HG03159 (cell line): ENCODE results near the gene MIA3.
A peak's percentile ranks its signal among the peaks of the same experiment; 100 is the strongest.

Source experiments
- ATAC-seq: cut with Tn5 transposase; IDR thresholded peaks from one replicate; pipeline ENCODE4 v1.9.1; 2021; ENCODE audit warnings: mild to moderate bottlenecking, moderate library complexity; ENCODE audit not compliant: unreplicated experiment

The MIA3 gene

DNA sequence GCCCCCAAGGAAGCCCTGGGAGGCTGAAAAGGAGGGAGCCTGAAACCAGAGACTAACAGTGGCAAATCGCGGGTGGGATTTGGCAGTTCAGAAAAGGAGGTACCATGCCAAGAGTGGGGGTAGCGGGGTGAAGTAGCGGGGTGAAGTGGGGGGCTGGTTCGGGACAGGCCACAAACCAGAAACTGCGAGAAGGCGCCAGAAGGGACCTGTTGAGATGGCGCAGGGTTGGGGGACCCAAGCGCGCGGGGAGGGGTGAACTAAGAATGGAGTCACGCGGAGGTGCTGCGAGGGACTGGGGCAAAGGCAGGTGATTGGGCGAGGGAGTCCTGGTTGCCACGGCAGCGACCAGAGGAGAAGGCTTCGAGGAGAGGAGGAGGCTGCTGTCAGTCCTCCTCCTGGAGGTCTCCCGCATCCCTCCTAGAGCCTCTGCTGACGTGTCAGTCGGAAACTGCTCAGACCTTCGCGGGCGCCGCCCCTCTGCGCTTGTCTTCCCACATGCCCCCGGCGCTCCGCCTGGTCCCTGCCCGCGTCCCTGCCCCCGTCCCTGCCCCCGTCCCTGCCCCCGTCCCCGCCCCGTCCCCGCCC is 438 bp upstream of the MIA3 start:
- ATAC-seq, result peak; percentile 88

DNA sequence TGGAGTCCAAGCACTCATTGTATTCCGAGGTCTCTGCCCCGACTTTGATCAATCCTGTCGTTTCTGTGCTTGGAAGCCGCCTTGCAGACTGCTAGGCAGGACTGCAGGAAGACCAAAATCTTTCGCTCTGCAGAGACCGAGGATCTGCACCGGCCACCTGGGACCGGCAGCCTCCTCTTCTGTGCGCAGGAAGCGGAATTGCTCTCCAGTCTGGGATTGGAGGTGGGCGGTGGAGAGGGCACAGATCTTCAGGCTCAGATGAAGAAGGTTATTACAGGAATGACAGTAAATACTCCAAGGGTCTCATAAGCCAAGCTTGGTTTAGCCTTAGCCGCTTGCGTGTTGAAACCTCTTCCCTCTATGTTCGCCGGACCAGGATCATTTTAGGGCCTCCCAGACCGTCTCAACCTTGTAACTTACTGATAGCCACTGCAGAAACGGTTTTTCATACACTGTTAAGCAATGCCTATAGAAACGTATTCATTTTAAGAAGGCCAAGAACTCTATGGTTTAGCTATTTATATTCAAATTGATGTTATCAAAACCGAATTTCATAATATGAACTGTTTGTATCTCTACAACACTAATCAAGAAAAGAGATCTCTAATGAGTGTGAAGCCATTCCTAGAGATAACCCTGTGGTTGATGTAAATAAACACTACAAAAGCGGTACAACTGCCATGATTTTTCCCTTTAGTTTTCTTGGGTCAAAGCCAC is 1.1 kb downstream of the MIA3 start:
- no peak for ATAC-seq

DNA sequence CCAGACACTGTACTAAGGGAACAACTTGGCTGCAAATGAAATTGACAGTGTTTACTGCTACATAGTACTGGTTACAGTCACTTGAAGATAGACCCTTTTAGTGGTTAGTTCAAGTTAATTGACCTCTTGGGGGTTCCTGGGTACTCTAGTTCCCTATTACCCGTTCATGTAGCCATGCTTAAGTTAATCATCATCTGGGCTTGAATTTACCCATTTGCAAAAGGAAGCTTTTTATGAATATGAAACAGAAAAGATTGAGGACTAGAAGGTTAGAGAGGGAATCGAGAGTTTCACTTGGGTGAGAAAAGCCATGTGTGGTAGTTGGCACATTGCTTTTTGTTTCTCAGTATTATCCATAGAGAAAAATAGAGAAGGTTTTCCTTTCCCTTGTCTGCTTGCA is 2.7 kb downstream of the MIA3 start:
- peak; percentile 32 for ATAC-seq

DNA sequence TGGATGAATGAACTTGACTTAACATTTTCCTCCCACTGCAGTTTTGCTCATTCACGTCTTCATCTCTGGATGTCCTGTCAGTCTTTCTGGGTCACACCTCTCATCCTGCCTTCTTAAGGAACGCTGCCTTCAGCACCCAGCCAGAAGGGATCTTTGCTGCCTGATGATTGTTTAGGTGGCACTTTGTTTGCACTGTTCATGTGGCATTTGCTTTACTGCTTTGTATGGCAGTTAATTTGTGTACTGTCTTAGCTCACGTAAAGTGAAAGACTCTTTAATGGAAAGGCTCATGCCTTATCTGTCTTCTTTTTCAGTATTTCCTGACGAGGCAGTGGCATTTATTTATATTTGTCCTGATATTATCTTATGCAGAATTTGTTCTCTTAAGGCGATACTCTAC is 4.9 kb downstream of the MIA3 start:
- ATAC-seq, result no peak

DNA sequence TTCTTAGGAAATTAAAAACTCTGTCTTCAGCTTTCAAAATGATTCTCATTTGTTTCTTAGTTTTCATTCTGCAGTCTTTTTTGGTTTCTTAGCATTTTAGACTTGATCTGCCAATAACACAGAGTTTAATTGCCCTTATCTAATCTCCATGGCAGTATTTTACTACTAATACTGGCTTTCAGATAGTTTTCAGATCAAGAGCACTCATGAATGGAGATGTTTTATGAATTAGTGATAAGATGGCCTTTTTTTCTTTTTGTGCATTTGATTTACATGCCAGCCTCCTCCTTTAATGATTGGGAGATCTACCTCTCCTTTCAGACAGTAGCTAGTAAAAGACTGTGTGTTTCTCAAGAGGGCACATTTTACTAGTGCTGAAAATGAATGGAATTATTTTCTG is 5.6 kb downstream of the MIA3 start:
- ATAC-seq, result no peak

DNA sequence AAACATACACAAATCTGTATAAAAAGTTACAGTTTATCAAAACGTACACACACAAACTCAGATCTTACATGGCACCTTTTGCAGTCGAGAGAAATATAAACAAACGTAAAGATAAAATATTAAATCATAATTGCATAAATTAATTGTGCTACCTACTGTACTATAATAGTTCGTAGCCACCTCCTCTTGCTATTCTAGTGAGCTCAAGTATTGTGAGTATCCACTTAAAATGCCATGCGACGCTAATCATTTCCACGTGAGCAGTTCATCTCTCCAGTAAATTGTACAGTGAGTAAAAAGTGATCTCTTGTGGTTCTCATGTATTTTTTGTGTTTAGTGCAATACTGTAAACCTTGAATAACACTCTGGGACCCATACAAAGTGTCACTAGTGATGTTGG is 6.3 kb downstream of the MIA3 start:
- no peak for ATAC-seq

DNA sequence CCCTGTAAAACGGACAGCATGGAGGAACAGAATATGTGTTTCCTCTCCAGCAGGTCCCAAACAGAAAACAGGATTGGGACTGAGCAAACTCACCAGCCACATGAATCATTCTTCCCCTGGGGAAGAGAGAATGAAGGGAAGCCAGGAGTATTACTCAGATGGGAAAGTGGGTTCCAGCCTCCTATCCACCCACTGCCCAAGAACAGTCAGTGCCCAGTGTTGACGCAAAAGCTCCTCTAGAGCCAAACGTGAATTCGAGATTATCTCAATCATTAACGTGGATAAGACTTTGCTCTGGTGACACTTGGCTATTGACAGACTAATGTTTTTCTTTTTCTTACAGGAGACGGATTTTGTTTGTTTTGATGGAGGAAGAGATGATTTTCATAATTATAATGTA is 9.3 kb downstream of the MIA3 start:
- ATAC-seq, result no peak

DNA sequence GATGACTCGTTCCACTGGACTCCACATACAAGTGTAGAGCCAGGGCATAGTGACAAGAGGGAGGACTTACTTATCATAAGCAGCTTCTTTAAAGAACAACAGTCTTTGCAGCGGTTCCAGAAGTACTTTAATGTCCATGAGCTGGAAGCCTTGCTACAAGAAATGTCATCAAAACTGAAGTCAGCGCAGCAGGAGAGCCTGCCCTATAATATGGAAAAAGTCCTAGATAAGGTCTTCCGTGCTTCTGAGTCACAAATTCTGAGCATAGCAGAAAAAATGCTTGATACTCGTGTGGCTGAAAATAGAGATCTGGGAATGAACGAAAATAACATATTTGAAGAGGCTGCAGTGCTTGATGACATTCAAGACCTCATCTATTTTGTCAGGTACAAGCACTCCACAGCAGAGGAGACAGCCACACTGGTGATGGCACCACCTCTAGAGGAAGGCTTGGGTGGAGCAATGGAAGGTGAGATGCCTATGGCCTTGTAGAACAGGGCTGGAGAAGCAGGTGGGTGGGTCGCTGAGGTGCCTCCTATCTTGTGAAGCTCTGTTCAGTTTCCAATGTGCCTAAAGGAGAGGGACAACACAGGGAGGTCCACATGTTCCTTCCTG is 12.1 kb downstream of the MIA3 start:
- no peak for ATAC-seq

DNA sequence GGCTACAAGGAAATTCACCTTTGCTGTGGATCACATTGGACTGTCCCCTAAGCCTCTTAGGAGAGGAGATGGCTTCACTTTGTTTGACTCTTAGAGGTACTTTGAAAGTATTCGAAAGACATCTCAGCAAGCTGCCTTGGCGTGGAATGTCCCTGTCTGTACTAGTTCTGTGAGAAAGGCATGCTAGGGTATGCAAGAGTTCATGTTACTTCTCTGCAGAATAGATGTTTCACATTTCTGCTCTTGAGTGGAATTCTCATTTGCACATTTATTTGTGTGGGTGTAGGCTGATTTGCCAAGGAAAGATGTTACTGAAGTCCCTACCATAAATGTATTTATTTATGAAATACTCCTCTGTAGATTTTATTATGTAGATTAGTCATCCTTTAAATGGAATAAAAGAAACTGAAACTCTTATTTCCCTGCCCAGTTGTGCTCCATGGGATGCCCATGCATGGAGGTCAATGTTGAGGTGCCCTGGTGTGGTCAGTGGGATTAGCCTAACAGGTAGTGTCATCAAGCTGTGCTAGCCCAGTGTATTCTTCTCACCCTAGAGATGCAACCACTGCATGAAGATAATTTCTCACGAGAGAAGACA is 13.8 kb downstream of the MIA3 start:
- ATAC-seq, result no peak

DNA sequence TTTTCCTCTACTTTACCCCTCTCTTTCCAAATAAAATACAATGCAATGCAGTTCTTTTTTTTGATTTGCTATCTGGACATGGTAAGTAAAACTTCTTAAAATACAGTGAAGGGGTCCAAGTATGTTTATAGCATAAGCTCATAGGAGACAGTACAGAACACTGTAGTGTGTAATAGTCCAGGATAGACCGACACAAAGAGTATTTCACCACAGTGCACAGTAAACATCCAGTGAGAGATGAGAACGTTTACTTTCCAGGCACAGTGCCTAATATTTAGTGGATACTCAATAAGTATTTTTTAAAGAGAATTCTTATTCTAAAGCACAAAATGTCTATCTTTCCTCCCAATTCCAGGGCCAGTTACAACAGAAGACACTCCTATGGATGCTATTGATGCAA is 14.9 kb downstream of the MIA3 start:
- ATAC-seq, result no peak

DNA sequence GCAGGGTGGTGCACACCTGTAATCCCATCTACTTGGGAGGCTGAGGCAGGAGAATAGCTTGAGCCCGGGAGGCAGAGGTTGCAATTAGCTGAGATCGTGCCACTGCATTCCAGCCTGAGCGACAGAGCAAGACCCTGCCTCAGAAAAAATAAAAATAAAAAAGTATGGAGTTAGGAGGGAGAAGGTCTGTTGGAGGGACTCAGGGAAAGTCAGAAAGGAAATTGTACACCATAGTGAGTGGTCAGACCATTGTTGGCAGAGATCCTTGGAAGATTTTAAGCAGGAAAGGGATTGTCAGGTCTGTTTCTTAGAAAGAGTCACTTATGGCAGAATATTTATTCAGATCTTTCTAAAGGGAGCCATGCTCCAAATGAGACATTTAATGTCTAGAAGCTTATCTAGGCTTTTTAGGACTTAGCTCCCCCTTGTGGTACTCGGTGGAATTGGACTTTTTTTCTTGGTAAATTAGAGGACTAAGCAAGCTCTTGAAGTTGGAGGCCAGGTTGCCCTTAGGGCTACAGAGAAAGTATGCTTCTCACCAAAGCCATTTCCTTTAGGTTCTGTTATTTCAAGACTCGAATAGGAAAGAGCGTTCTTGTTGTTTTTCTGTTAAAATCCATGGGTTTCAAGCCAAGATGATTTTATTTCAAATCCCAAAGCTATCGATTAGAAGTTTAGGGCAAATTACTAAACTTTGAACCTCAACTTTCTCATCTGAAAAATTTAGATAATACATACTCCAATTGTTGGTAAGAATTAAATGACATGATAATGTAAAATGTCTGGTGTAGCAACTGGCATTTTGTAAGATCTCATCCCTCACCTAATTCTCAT is 16.5 kb downstream of the MIA3 start:
- peak; percentile 83 for ATAC-seq

DNA sequence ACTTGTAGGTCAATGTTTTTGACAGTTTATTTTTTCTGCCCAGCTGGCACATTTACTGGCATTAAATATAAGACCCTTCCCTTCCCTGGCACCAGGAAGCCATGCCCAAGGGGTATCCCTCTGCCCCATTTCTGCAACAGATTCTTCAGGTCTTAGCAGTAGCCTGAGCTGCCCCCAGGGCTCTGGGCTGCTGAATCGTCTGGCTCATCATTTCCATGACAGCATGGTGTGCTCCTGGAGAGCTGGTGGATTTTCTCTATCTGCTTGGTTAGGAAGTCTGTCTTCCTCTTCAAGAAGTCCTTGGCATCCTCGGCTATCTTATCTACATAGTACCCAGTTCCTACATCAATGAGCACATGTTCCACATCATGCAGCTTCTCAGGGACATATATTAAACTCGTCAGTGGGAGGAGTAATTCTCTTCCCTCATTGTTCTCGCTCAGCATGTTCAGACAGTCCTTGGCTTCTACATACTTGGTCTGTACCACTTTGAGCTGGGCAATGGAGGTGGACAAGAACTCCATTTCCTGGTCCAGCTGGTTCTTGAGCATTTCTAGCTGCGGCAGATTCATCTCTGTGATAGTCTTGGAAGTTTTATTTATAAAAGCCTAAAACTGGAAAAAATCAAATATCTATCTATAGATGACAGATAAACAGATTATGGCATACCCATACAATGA is 23.5 kb downstream of the MIA3 start:
- no peak for ATAC-seq

DNA sequence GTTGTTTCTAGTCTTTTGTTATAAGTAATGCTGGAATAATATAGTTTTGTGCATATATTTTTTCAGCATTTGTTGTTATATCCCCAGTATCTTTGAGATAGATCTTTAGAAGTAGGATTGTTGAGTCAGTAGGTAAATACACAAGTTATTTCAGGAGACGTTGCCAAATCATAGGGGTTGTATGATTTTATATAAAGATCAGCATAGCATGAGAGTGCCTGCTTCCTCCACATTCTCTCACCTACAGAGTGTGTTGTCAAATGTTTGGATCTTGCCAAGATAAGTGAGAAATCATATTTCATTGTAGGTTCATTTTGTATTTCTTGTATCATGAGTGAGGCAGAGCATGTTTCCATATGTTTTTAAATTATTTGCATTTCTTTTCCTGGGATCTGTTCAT is 24.6 kb downstream of the MIA3 start:
- no peak for ATAC-seq

DNA sequence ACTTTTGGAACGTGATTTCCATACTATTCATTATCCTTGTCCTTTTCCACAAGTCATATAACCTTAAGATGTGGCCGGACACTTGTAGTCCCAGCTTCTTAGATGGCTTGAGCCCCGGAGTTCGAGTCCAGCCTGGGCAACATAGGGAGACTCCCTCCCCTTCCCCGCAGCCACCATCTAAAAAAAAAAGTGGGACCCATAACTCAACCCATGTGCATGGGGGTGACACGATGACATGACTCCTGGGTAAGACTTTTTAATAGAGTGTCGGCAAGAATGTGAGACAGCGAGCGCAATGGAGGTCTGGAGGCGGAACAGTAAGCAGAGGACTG is 25.7 kb downstream of the MIA3 start:
- no peak for ATAC-seq

DNA sequence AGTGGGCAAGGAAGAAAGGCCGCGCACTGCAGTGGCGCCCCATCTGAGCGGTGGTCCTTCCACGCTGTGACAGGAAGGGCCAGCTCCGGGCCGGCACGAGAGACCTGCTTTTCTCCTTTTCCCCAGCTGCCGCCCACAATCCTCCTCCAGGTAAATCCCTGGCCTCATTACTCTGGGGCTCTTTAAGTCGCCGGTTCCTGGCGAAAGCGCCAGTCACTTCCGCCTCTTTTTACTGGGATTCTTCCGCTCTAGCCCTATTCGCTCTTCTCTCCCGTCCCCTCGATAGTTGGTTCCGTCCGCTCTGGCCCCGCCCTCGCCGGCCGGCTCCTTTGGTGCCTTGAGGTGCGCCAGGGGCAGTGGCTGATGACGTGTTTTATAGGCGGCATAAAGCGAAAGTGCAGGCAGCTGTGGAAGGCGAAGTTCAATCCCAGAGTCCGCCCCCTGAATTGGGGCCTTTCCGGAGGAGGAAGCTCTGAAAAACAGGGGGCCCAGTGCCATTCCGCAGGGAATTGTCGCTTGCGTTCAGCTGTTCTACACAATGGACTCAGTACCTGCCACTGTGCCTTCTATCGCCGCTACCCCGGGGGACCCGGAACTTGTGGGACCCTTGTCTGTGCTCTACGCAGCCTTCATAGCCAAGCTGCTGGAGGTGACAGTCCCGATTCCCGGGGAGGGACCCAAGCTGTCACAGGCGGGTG is 26.2 kb downstream of the MIA3 start:
- ATAC-seq, result peak; percentile 97

DNA sequence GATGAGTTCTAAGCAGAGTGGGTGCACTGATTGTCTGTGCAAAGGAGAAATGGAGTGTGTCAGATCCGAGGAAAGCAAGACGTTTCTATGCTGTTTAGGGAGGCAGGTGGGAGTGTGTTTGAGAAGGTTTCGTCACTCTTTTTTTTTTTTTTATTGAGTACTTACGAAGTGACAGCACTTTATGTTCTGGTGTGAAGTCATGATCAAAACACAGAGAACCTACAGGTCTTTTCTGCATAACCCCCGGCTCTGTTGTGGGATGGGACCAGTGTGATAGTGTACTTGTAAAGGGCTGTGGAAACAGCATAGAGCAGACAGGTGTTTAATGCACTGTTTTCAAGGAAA is 26.7 kb downstream of the MIA3 start:
- no peak for ATAC-seq

DNA sequence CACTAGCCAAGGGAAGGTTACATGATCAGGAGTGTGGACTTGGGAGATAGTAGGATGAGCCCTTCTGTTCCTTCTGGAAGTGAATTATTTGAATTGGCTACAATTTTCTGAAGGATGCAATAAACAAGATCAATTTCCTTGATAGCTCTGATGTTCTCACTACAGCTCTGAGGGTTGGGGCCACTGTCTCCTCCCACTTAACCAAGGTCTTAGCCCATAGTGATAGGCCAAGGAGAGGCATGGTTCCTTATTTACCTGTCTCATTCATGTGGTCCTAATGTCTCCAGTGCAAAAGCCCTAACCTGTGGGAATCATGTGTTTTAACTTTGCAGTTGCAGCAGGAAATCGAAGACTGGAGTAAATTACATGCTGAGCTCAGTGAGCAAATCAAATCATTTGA is 34.8 kb downstream of the MIA3 start:
- ATAC-seq, result no peak

DNA sequence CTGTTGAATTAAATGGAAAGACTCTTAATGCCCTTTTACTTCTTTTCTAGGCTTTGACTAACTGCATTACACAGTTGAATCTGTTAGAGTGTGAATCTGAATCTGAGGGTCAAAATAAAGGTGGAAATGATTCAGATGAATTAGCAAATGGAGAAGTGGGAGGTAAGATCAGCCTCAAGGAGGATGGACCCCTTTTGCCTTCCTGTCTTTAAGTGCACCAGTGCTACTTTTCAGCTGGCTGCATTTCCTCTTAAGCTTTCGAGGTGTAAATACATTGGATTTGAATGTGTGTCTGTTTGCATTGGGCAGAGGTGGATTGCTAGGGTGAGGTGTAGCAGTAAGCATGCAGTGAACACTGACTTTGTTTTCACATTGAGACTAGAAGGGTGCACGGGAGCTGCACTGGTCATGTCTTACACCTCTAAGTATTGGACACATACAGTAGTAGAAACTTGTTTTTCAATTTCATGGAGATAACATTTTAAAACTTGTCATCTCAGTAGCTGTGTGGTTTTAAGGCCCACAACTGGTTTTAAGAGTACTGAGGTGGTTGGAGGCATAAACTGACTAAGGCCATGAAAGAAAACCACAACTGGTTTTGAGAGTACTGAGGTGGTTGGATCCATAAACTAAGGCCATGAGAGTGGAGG is 35.4 kb downstream of the MIA3 start:
- peak; percentile 71 for ATAC-seq

DNA sequence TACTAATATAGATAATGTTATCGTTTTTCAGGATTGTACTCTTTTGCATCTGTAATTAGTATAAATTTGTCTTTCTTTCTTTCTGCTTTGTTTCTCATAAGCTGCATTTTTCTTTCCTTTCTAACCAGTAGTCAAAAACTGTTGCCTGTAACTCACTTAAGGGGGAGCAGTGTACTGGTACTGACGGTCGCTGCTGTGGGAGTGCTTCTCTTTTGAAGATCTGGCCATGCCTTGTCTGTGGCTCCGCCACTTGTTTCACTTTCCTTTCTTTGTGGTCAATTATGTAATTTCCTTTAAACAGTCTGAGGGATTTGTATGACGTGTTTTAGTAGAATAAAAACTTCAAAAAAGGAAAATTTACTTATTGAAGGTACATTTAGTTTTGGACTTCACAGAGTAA is 37.0 kb downstream of the MIA3 start:
- ATAC-seq, result peak; percentile 96
